ENCODE results near the gene P2RY2. TPM values are rescaled to one million over a fixed set of nuclear protein-coding genes. Genes with fewer than 3 reads are reported as not detected.
A peak's percentile ranks its signal among the peaks of the same experiment; 100 is the strongest.
"Not testable (repeated sequence)": the region's sequence is repeated elsewhere in the genome, so short reads cannot be mapped to it uniquely, and the experiment has no call there.

Gene P2RY2
- total RNA-seq, 1 donor from 2014 or later, result 4.2 TPM

DNA sequence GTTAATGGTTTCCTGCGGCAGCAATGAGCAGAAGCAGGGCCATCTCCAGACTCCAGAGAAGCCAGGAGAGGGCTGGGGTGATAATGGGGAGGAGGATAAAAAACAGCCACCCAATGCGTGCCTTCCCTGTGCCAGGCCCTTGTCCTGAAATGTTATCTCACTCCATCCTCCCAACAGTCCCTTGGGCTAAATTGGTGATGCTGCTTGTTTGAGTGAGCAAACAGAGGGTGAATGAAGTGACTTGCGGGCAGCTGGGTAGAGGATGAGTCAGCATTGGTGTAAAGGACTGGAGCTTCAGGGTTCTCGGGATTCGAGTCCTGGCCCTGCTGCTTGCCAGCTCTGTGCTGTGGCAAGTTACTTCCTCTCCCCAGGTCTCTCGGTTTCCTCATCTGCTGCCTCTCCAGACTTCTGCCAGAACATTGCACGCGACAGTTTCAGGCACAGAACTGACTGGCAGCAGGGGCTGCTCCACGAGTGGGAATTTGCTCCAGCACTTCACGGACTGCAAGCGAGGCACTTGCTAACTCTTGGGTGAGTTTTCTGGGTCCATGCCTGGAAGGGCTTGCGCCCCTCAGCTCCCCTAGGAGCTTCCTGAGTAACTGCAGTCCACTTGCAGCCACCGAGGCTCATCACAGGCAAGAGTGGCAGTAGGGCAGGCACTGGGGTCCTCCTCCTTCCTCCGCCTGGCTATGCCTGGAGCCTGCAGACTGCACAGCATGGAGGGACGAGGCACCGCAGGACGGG lies 54.0 kb downstream of the P2RY2 start, which contains the start of gene P2RY6:
Gene P2RY6 (plus strand): TSS at position 403 of the 744 bp plus-strand sequence. CDS start 24,181 bp downstream, outside the sequence.
- DNase-seq (ENCODE audit: low read depth), result peak; percentile 28
- Histone ChIP-seq H3K4me3 (ENCODE audit: low read depth, low read length) (no peak within 1 kb of the TSS), H3K36me3 (ENCODE audit: control insufficient read depth, insufficient read depth, low read length) (no peaks in the 10 kb centered on the region), H3K27me3 (ENCODE audit: control insufficient read depth, insufficient read depth, low read length) (no peaks in the 10 kb centered on the region)
- TF ChIP-seq, protein P1, sequence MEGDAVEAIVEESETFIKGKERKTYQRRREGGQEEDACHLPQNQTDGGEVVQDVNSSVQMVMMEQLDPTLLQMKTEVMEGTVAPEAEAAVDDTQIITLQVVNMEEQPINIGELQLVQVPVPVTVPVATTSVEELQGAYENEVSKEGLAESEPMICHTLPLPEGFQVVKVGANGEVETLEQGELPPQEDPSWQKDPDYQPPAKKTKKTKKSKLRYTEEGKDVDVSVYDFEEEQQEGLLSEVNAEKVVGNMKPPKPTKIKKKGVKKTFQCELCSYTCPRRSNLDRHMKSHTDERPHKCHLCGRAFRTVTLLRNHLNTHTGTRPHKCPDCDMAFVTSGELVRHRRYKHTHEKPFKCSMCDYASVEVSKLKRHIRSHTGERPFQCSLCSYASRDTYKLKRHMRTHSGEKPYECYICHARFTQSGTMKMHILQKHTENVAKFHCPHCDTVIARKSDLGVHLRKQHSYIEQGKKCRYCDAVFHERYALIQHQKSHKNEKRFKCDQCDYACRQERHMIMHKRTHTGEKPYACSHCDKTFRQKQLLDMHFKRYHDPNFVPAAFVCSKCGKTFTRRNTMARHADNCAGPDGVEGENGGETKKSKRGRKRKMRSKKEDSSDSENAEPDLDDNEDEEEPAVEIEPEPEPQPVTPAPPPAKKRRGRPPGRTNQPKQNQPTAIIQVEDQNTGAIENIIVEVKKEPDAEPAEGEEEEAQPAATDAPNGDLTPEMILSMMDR (IDR thresholded peaks at IDR 0.05; ENCODE audit: insufficient read depth, low read length, poor library complexity, severe bottlenecking), result no peak

DNA sequence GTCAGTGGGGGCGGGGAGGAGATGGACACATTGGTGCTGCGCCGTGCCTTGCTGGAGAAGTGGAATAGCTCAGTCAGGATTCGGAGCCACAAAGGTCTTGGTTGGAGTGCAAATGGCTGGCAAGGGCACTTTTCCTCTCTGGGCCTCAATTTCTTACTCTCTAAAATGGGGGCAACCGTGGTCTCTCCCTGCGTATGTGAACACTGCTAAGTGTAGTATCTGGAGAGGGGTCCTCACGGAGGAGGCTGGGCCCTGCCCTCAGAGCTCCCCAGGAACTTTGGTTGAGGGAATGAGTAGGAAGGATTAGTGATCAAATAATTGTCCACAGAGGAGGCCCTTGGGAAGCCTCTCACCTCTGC lies 54.6 kb downstream of the P2RY2 start:
- TF ChIP-seq, protein P1 (IDR thresholded peaks at IDR 0.05; ENCODE audit: insufficient read depth, low read length, poor library complexity, severe bottlenecking), result no peak

DNA sequence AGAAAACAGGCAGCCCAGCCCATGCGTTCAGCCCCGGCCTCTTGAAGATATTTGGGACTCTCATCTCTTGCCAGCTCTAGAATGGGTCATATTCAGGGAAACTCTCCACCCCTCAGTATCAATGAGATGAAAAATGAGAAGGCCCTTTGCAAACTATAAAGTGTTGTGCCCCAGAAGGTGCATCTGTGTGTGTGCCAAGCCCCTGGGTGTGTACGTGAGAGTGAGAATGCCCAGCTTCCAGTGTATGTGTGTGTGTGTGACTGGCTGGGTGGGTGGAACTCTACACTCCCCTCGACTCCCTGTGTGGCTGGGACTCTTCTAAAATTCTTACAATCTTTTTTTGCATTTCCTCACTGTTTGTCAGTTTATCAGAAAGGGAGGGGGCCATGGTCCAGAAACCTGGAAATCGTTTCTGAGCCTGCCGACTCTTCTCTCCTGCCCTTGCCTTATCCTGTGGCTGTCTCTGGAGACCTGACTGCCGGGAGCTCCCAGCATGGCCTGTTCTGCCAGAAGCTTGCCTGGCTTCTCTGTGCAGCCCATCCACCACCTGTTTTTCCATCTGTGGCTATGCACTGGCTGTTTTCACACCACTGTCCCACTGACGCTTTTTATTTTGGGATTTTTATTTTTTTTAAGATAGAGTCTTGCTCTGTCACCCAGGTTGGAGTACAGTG lies 55.3 kb downstream of the P2RY2 start:
- Histone ChIP-seq H3K36me3 (ENCODE audit: control insufficient read depth, insufficient read depth, low read length) (no peaks in the 10 kb centered on the region), H3K4me3 (ENCODE audit: low read depth, low read length) (no peak overlapping the region), H3K27me3 (ENCODE audit: control insufficient read depth, insufficient read depth, low read length) (no peaks in the 10 kb centered on the region)
- DNase-seq (ENCODE audit: low read depth), result no peak
- TF ChIP-seq, protein P1 (IDR thresholded peaks at IDR 0.05; ENCODE audit: insufficient read depth, low read length, poor library complexity, severe bottlenecking), result no peak

More for the DNA sequence above, 54.6 kb downstream of the P2RY2 start:
- Histone ChIP-seq H3K36me3 (ENCODE audit: control insufficient read depth, insufficient read depth, low read length) (no peaks in the 10 kb centered on the region), H3K4me3 (ENCODE audit: low read depth, low read length) (no peak overlapping the region), H3K27me3 (ENCODE audit: control insufficient read depth, insufficient read depth, low read length) (no peaks in the 10 kb centered on the region)
- no peak for DNase-seq (ENCODE audit: low read depth)

DNA sequence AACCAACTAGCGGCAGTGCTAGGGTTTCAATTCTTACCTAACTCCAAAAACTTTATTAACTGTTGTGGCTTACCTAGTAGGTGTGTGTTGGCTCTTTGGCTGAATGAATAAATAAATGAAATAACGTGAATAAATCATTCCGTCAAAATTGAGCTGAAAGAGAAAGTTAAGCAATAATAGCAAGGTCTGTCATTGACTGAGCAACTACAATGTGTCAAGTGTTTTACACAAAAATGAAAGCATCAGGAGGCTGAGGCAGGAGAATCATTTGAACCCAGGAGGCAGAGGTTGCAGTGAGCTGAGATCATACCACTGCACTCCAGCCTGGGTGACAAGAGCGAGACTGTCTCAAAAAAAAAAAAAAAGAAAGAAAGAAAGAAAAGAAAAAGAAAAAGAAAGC lies 56.1 kb downstream of the P2RY2 start:
- not testable (repeated sequence) for H3K27me3 ChIP-seq (ENCODE audit: control insufficient read depth, insufficient read depth, low read length); DNase-seq (ENCODE audit: low read depth); H3K4me3 ChIP-seq (ENCODE audit: low read depth, low read length); H3K36me3 ChIP-seq (ENCODE audit: control insufficient read depth, insufficient read depth, low read length)

DNA sequence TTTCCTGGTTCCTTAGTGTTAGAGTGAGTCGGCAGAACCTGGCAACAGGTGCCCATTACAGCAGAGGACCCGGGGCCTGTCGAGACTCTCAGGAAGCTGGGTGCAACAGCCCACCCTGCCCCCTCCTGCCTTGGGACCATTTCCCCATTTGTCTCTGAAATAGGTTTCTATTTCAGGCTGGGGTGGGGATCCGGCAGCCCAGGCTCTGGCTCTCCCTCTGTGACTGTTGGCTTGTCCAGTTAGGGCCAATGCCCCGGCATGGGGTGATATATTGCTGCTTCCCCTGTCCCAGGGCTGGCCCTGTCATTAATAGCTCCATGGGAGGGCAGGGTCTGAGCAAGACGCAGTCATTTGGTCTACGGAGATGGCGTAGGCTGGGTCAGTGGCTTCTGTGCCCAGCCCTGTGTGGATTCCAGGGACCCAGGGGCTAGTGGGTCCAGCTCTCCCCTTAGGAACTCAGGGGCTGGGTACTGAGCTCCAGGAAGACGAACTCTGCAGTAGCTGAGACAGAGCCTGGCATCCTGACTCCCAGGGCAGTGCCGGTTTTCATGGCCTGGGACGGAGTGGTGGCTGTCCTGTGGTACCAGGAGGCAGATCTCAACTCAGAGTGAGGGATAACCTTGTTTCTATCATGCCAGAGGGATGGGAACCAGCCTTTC lies 56.8 kb downstream of the P2RY2 start:
- Histone ChIP-seq H3K36me3 (ENCODE audit: control insufficient read depth, insufficient read depth, low read length) (no peaks in the 10 kb centered on the region), H3K4me3 (ENCODE audit: low read depth, low read length) (no peak overlapping the region), H3K27me3 (ENCODE audit: control insufficient read depth, insufficient read depth, low read length) (no peaks in the 10 kb centered on the region)
- no peak for DNase-seq (ENCODE audit: low read depth)
- TF ChIP-seq, protein P1 (IDR thresholded peaks at IDR 0.05; ENCODE audit: insufficient read depth, low read length, poor library complexity, severe bottlenecking), result no peak

DNA sequence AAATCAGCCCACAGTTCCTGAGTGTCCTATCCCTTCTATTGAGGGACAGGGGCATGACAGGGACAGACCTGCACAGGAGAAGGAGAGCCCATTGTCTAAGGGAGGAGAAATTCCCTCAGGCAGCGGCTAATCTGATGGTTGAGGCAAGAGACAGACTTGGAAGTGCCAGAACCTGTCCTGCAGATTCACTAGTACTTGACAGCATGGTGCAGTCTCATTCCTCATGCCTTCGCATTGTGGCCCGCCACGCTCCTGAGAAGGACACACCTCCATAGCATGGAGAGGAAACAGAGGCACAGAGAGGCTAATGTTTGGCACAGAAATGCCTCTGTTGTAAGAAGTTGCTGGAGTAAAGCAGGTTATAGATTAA lies 57.3 kb downstream of the P2RY2 start:
- Histone ChIP-seq H3K27me3 (ENCODE audit: control insufficient read depth, insufficient read depth, low read length) (no peaks in the 10 kb centered on the region), H3K4me3 (ENCODE audit: low read depth, low read length) (no peak overlapping the region), H3K36me3 (ENCODE audit: control insufficient read depth, insufficient read depth, low read length) (no peaks in the 10 kb centered on the region)
- TF ChIP-seq, protein P1 (IDR thresholded peaks at IDR 0.05; ENCODE audit: insufficient read depth, low read length, poor library complexity, severe bottlenecking), result no peak
- no peak for DNase-seq (ENCODE audit: low read depth)

Data from kidney epithelial cell (primary cell).